IMR-90 (cell line): Measurements from ENCODE around the gene CD2BP2. TPM values are rescaled to one million over a fixed set of nuclear protein-coding genes. Genes with fewer than 3 reads are reported as not detected.

ENCODE experiments used
- ATAC-seq: fragments of 200-7000 bp; cut with Tn5 transposase; 2 replicates; pipeline ENCODE4 v1.9.1; 2020; ENCODE audit warnings: low read depth, mild to moderate bottlenecking, moderate library complexity
- BruUV-seq: library from RNA; stranded (reverse); fragments of 400-500 nt; replicated peaks from 2 replicates; lab custom pipeline; 2021; lab: Mats Ljungman, UMichigan
- CTCF ChIA-PET: fragments of 300-600 bp; formaldehyde crosslinking; extraction: SDS; loops from one replicate; lab custom pipeline; 2021; ENCODE audit warnings: antibody characterized with exemption; lab: Yijun Ruan, JAX
- POLR2A ChIA-PET: fragments of 300-600 bp; sonication (Branson Sonifier 250); formaldehyde crosslinking; loops from one replicate; lab custom pipeline; 2022; ENCODE audit warnings: antibody characterized with exemption; ENCODE audit not compliant: unreplicated experiment; lab: Charles Lee
- DNase-seq: peaks from one replicate; pipeline ENCODE4 v3.0.0; 2013
- H2AFZ ChIP-seq: replicated peaks from 2 replicates; pipeline ENCODE3; 2013; ENCODE audit warnings: low read length, mild to moderate bottlenecking; ENCODE audit not compliant: poor library complexity
- H2AK5ac ChIP-seq: 2 replicates; pipeline ENCODE4 v1.6.1; 2013; ENCODE audit warnings: low read depth, low read length, inconsistent platforms
- H2AK9ac ChIP-seq: replicated peaks from 2 replicates; pipeline ENCODE3; 2013; ENCODE audit warnings: mild to moderate bottlenecking, low read depth, low read length, moderate library complexity; ENCODE audit not compliant: poor library complexity
- H2BK120ac ChIP-seq: 2 replicates; pipeline ENCODE4 v1.6.1; 2013; ENCODE audit warnings: low read depth, low read length, inconsistent platforms
- H2BK15ac ChIP-seq: 3 replicates; pipeline ENCODE4 v1.6.1; 2013; ENCODE audit warnings: low read depth, low read length, inconsistent platforms
- H2BK20ac ChIP-seq: 2 replicates; pipeline ENCODE4 v1.6.1; 2013; ENCODE audit warnings: low read depth, mild to moderate bottlenecking, inconsistent platforms, low read length, moderate library complexity
- H2BK5ac ChIP-seq: 2 replicates; pipeline ENCODE4 v1.6.1; 2013; ENCODE audit warnings: mild to moderate bottlenecking, low read depth, low read length, inconsistent platforms; ENCODE audit not compliant: poor library complexity, severe bottlenecking
- H3K14ac ChIP-seq: replicated peaks from 2 replicates; pipeline ENCODE4 v1.6.1; 2013; ENCODE audit warnings: low read depth, low read length, inconsistent platforms
- H3K18ac ChIP-seq: 2 replicates; pipeline ENCODE4 v1.6.1; 2013; ENCODE audit warnings: low read depth, low read length, control low read depth
- H3K23ac ChIP-seq: 2 replicates; pipeline ENCODE4 v1.6.1; 2013; ENCODE audit warnings: low read depth, low read length, inconsistent platforms
- H3K27ac ChIP-seq: 2 replicates; pipeline ENCODE4 v1.5.1; 2013; ENCODE audit warnings: mild to moderate bottlenecking, control low read depth, low read length; ENCODE audit not compliant: insufficient read depth
- H3K27me3 ChIP-seq: 2 replicates; pipeline ENCODE4 v1.6.1; 2013; ENCODE audit warnings: low read length; ENCODE audit not compliant: control insufficient read depth, insufficient read depth
- H3K36me3 ChIP-seq: 2 replicates; pipeline ENCODE4 v1.6.1; 2013; ENCODE audit warnings: low read length, mixed read lengths; ENCODE audit not compliant: control insufficient read depth, insufficient read depth
- H3K4ac ChIP-seq: 2 replicates; pipeline ENCODE4 v1.6.1; 2013; ENCODE audit warnings: low read depth, low read length, inconsistent platforms
- H3K4me1 ChIP-seq: 2 replicates; pipeline ENCODE4 v1.6.1; 2013; ENCODE audit warnings: low read length, mixed read lengths; ENCODE audit not compliant: control insufficient read depth, insufficient read depth
- H3K4me2 ChIP-seq: 2 replicates; pipeline ENCODE4 v1.6.1; 2013; ENCODE audit warnings: low read depth, mild to moderate bottlenecking, control low read depth, low read length, moderate library complexity
- H3K4me3 ChIP-seq: 2 replicates; pipeline ENCODE4 v1.5.1; 2013; ENCODE audit warnings: low read depth, mild to moderate bottlenecking, control low read depth, low read length, moderate library complexity; ENCODE audit not compliant: insufficient read depth
- H3K56ac ChIP-seq: 2 replicates; pipeline ENCODE4 v1.6.1; 2013; ENCODE audit warnings: low read length, inconsistent platforms; ENCODE audit not compliant: insufficient read depth; ENCODE audit errors: extremely low read depth
- H3K79me1 ChIP-seq, 2 experiments: 2 replicates each; pipeline ENCODE4 v1.6.1; 2013; ENCODE audit warnings: low read length in 2 of 2, inconsistent platforms in 1 of 2, low read depth in 1 of 2
- H3K9ac ChIP-seq: 2 replicates; pipeline ENCODE4 v1.6.1; 2013; ENCODE audit warnings: low read depth, low read length, control low read depth
- H3K9me1 ChIP-seq: 2 replicates; pipeline ENCODE4 v1.6.1; 2013; ENCODE audit warnings: low read length, inconsistent platforms; ENCODE audit not compliant: insufficient read depth
- H3K9me3 ChIP-seq: 2 replicates; pipeline ENCODE4 v1.6.1; 2013; ENCODE audit warnings: low read length; ENCODE audit not compliant: control insufficient read depth, insufficient read depth
- H4K20me1 ChIP-seq: 2 replicates; pipeline ENCODE4 v1.6.1; 2013; ENCODE audit warnings: low read length, inconsistent platforms; ENCODE audit not compliant: insufficient read depth
- H4K5ac ChIP-seq: 2 replicates; pipeline ENCODE4 v1.6.1; 2013; ENCODE audit warnings: mild to moderate bottlenecking, low read depth, low read length, control low read depth
- H4K8ac ChIP-seq, 2 experiments: 2 replicates each; pipeline ENCODE4 v1.6.1; 2013; ENCODE audit warnings: low read depth in 2 of 2, low read length in 2 of 2, control low read depth in 1 of 2, inconsistent platforms in 1 of 2
- H4K91ac ChIP-seq: 2 replicates; pipeline ENCODE4 v1.6.1; 2013; ENCODE audit warnings: low read depth, low read length, inconsistent platforms; ENCODE audit not compliant: insufficient read depth
- BHLHE40 ChIP-seq: fragments of 150-350 bp; IDR thresholded peaks from 2 replicates; pipeline ENCODE4 v1.6.1; 2016; ENCODE audit warnings: mild to moderate bottlenecking, low read depth, low read length
- CEBPB ChIP-seq: IDR thresholded peaks from 2 replicates; pipeline ENCODE4 v1.6.1; 2012; ENCODE audit warnings: low read depth, low read length, improper control_type of control experiment
- CHD1 ChIP-seq: IDR thresholded peaks from 2 replicates; pipeline ENCODE4 v1.6.1; 2012; ENCODE audit warnings: low read depth, low read length, improper control_type of control experiment
- ELK1 ChIP-seq: fragments of 150-350 bp; IDR thresholded peaks from 2 replicates; pipeline ENCODE4 v1.6.1; 2016; ENCODE audit warnings: low read depth, mild to moderate bottlenecking, low read length, moderate library complexity, borderline replicate concordance
- FOS ChIP-seq: fragments of 150-350 bp; IDR thresholded peaks from 2 replicates; pipeline ENCODE4 v1.6.1; 2016; ENCODE audit warnings: low read depth, low read length
- MAFK ChIP-seq: IDR thresholded peaks from 2 replicates; pipeline ENCODE4 v1.6.1; 2012; ENCODE audit warnings: low read depth, low read length, improper control_type of control experiment
- MXI1 ChIP-seq: IDR thresholded peaks from 2 replicates; pipeline ENCODE4 v1.6.1; 2012; ENCODE audit warnings: low read depth, mild to moderate bottlenecking, low read length, moderate library complexity, borderline replicate concordance
- NFE2L2 ChIP-seq: fragments of 150-350 bp; IDR thresholded peaks from 2 replicates; pipeline ENCODE4 v1.6.1; 2016; ENCODE audit warnings: low read depth, mild to moderate bottlenecking, low read length
- POLR2A ChIP-seq: IDR thresholded peaks from 2 replicates; pipeline ENCODE4 v1.6.1; 2012; ENCODE audit warnings: mild to moderate bottlenecking, low read depth, low read length
- RAD21 ChIP-seq: IDR thresholded peaks from 2 replicates; pipeline ENCODE4 v1.6.1; 2012; ENCODE audit warnings: low read length, improper control_type of control experiment
- RCOR1 ChIP-seq: IDR thresholded peaks from 2 replicates; pipeline ENCODE4 v1.6.1; 2012; ENCODE audit warnings: mild to moderate bottlenecking, low read length, improper control_type of control experiment; ENCODE audit not compliant: insufficient replicate concordance
- RFX5 ChIP-seq: IDR thresholded peaks from 2 replicates; pipeline ENCODE4 v1.8.0; 2012; ENCODE audit warnings: low read depth, mild to moderate bottlenecking, low read length, moderate library complexity
- SMC3 ChIP-seq: fragments of 150-350 bp; IDR thresholded peaks from 2 replicates; pipeline ENCODE4 v1.6.1; 2016; ENCODE audit warnings: low read depth, mild to moderate bottlenecking, antibody characterized with exemption, low read length, moderate library complexity
- USF2 ChIP-seq: fragments of 150-350 bp; IDR thresholded peaks from 2 replicates; pipeline ENCODE4 v1.6.1; 2017; ENCODE audit warnings: mild to moderate bottlenecking, antibody characterized with exemption, low read length, low read depth
- WGBS, 2 experiments: methylation state at CpG; one replicate each; pipeline versions ENCODE4 v1.1.5 to v1.1.7; 2013; ENCODE audit warnings: missing lambda C conversion rate in 2 of 2; ENCODE audit not compliant: insufficient read length in 1 of 2; ENCODE audit errors: extremely low coverage in 2 of 2; 5-methylcytosine and 5-hydroxymethylcytosine counted together
- dilution Hi-C: fragments of 300-500 bp; cut with HindIII; formaldehyde crosslinking; loops from one replicate; pipeline ENCODE4 v1.14.3; 2018; ENCODE audit warnings: low sequenced_read_pairs; ENCODE audit not compliant: unreplicated experiment
- in situ Hi-C: fragments of 300-500 bp; cut with MboI; formaldehyde crosslinking; loops from 3 replicates; pipeline ENCODE4 v1.14.3; 2019; ENCODE audit warnings: low sequenced_read_pairs, inconsistent platforms, mixed read lengths
- intact Hi-C: fragments of 100-400 bp; cut with micrococcal nuclease; formaldehyde crosslinking; loops from 2 replicates; pipeline ENCODE4 v1.10.0; 2022
- polyA plus RNA-seq, 3 experiments: library from polyadenylated mRNA; depleted of rRNA; stranded (reverse); fragments of >200 nt; gene quantifications; 2 replicates each; pipeline ENCODE4 v1.2.3, GENCODE V29; 2012; ENCODE audit warnings: low replicate concordance in 1 of 3
- total RNA-seq: library from RNA; depleted of rRNA; stranded (reverse); fragments of >200 nt; gene quantifications from 2 replicates; pipeline ENCODE4 v1.2.3, GENCODE V29; 2012

Gene CD2BP2
- total and polyA plus RNA-seq, 2 of the 4 experiments (the other 2 are of a cell fraction): 29.6 to 41.1 TPM

DNA sequence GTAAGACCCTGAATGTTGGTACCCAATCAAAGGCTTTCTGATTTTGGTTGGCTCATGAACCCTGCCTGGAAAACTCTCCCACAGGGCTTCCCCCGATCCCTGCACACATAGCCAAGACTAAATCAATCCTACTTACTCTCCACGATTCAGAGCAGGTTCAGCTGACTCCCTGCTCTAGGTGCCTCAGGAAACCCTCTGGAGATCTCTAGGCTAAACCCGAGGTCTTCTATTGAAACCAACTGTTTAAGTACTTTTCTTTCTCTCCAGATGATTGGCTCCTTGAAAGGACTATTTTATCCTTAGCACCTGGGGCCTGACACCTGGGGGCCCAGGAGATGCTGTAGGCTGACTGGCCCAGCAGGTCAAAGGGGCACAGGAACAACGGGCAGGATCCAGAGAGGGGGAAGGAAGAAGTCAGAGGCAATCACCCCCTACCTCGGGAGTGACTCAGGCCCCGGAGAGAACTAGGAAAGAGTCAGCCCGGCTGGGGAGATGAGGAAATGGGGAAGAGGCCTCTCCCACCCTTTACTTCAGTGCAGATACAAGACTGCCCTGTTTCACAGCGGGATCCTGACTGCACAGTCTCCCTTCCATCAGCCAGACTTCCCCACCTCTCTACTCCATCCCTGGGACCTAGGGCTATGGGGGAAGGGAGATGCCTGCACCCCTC, 13.1 kb upstream of the CD2BP2 start:
- Histone ChIP-seq H3K27me3 (no peaks in the 10 kb centered on the region), H2BK15ac (no peak overlapping the region), H3K4me2 (peak overlapping the region; percentile 99), H2AK5ac (peak overlapping the region; percentile 90), H3K18ac (no peak overlapping the region), H3K9me3 (no peaks in the 10 kb centered on the region), H2BK120ac (no peak overlapping the region), H4K8ac (peak overlapping the region in 1 of 2 experiments; percentile 28; a peak in 1 of 4 replicates), H3K14ac (peak overlapping the region; percentile 96), H4K5ac (no peak overlapping the region), H2BK5ac (peak overlapping the region; percentile 66), H3K4me1 (peaks cover 3% of the 10 kb centered on the region; the same call in 1 of the 2 replicates), H2AFZ (peak overlapping the region; percentile 61), H2BK20ac (no peak overlapping the region), H3K9me1 (peaks cover 17% of the 10 kb centered on the region), H3K23ac (peak overlapping the region; percentile 87), H3K4me3 (peak overlapping the region; percentile 86), H3K79me1 (peaks cover 5 to 60% of the 10 kb centered on the region in 2 experiments), H3K4ac (peak overlapping the region; percentile 79), H3K56ac (peak overlapping the region; percentile 45), H4K20me1 (peaks cover 48% of the 10 kb centered on the region), H3K27ac (peak overlapping the region; percentile 82), H4K91ac (no peak overlapping the region; the same call in 1 of the 2 replicates), H3K36me3 (peaks cover 16% of the 10 kb centered on the region), H3K9ac (peak overlapping the region; percentile 90), H2AK9ac (peak overlapping the region; percentile 99)
- in situ Hi-C loops (no loop called here), dilution Hi-C loops (no loop called here), intact Hi-C loops (loop anchor here (1.0 to 2.0 kb wide), 2 partner anchors 41 to 275 kb away; no protein-coding TSS in a partner anchor)
- 0% methylated on average over 1 of the region's 8 CpGs; no CpG with 5 or more reads in 1 of the 2 experiments for WGBS, 2 experiments
- CTCF ChIA-PET: interaction anchor here (1.0 kb wide), 1 partner anchor 27 kb away, joined by 3 read pairs; the partner anchor contains the start of gene ZNF48
- BruUV-seq: no TSS peak
- DNase-seq (peak; percentile 59), ATAC-seq (peak; percentile 4)
- POLR2A ChIA-PET: interaction anchor here (0.5 kb wide), 1 partner anchor 200 kb away, joined by 3 read pairs; no protein-coding TSS in a partner anchor
- no peak for TF ChIP-seq USF2
- 0 out of 2 replicates have a peak, but pooled peaks have one; percentile 9 for TF ChIP-seq SMC3
- no peak for TF ChIP-seq CHD1
- no peak for TF ChIP-seq MAFK
- TF ChIP-seq ELK1: no peak
- TF ChIP-seq BHLHE40: no peak
- peak; percentile 57; the same call in 1 of the 2 replicates for TF ChIP-seq POLR2A
- no peak for TF ChIP-seq RFX5
- no peak for TF ChIP-seq NFE2L2
- no peak for TF ChIP-seq RAD21
- no peak for TF ChIP-seq RCOR1
- TF ChIP-seq FOS: 0 out of 2 replicates have a peak, but pooled peaks have one; percentile 27
- TF ChIP-seq MXI1: no peak
- TF ChIP-seq CEBPB: peak; percentile 64; the same call in 1 of the 2 replicates
